CD8-positive, alpha-beta memory T cell (primary cell): ENCODE measurements around the gene GPER1. TPM values are rescaled to one million over a fixed set of nuclear protein-coding genes. Genes with fewer than 3 reads are reported as not detected.
A peak's percentile ranks its signal among the peaks of the same experiment; 100 is the strongest.

Experiments
- CTCF ChIA-PET: fragments of 350-600 bp; sonication (Branson Sonifier 250); formaldehyde crosslinking; loops from one replicate; lab custom pipeline; 2021; ENCODE audit warnings: antibody characterized with exemption; lab: Charles Lee
- POLR2A ChIA-PET: fragments of 350-600 bp; sonication (Branson Sonifier 250); formaldehyde crosslinking; loops from one replicate; lab custom pipeline; 2021; ENCODE audit warnings: antibody characterized with exemption; lab: Charles Lee
- DNase-seq, 5 donors: peaks; one replicate each; pipeline versions ENCODE4 v3.0.0 to v3.0.0-alpha.2; 2020 to 2022; ENCODE audit warnings: mixed read lengths in 1 of 5
- H3K27ac ChIP-seq: one replicate; pipeline ENCODE4 v1.7.0; 2013; ENCODE audit warnings: low read depth, mild to moderate bottlenecking, low read length, moderate library complexity
- H3K27me3 ChIP-seq: 2 replicates; pipeline ENCODE4 v1.7.0; 2013; ENCODE audit warnings: low read length, mild to moderate bottlenecking; ENCODE audit not compliant: insufficient read depth, poor library complexity, severe bottlenecking
- H3K36me3 ChIP-seq: 2 replicates; pipeline ENCODE4 v1.7.0; 2013; ENCODE audit warnings: mild to moderate bottlenecking, low read length, moderate library complexity; ENCODE audit not compliant: insufficient read depth
- H3K4me1 ChIP-seq: 2 replicates; pipeline ENCODE4 v1.7.0; 2013; ENCODE audit warnings: mild to moderate bottlenecking, low read length, moderate library complexity; ENCODE audit not compliant: insufficient read depth
- H3K4me3 ChIP-seq: 2 replicates; pipeline ENCODE4 v1.7.0; 2013; ENCODE audit warnings: mild to moderate bottlenecking, low read length
- H3K9me3 ChIP-seq: 2 replicates; pipeline ENCODE4 v1.7.0; 2013; ENCODE audit warnings: mild to moderate bottlenecking, low read length
- H3K27ac Mint-ChIP-seq, 8 donors: one replicate each; pipeline ENCODE4 v1.8.0; 2020 to 2021; ENCODE audit warnings: mixed read lengths in 8 of 8, mild to moderate bottlenecking in 6 of 8, inconsistent platforms in 3 of 8, moderate library complexity in 3 of 8
- H3K27me3 Mint-ChIP-seq, 2 donors: one replicate each; pipeline ENCODE4 v1.8.0; 2020 to 2021; ENCODE audit warnings: mixed read lengths in 2 of 2, mild to moderate bottlenecking in 1 of 2, moderate library complexity in 1 of 2
- H3K36me3 Mint-ChIP-seq, 3 donors: one replicate each; pipeline ENCODE4 v1.8.0; 2020 to 2021; ENCODE audit warnings: mixed read lengths in 3 of 3, inconsistent platforms in 1 of 3, mild to moderate bottlenecking in 1 of 3
- H3K4me1 Mint-ChIP-seq, 3 donors: one replicate each; pipeline ENCODE4 v1.8.0; 2020 to 2021; ENCODE audit warnings: mixed read lengths in 3 of 3, inconsistent platforms in 1 of 3, mild to moderate bottlenecking in 1 of 3
- H3K4me3 Mint-ChIP-seq, 7 donors: one replicate each; pipeline ENCODE4 v1.8.0; 2020 to 2021; ENCODE audit warnings: mixed read lengths in 7 of 7, mild to moderate bottlenecking in 6 of 7, moderate library complexity in 4 of 7, inconsistent platforms in 2 of 7
- H3K9me3 Mint-ChIP-seq, 5 donors: one replicate each; pipeline ENCODE4 v1.8.0; 2020 to 2022; ENCODE audit warnings: mixed read lengths in 5 of 5, mild to moderate bottlenecking in 3 of 5, moderate library complexity in 2 of 5, inconsistent platforms in 1 of 5
- polyA plus RNA-seq: library from polyadenylated mRNA; unstranded; fragments of 300-500 nt; fragmentation: Illumina TruSeq; gene quantifications from one replicate; pipeline ENCODE4 v1.2.3, GENCODE V29; 2021
- total RNA-seq, 2 experiments: library from RNA; stranded (reverse); gene quantifications; one replicate each; pipeline ENCODE4 v1.2.3, GENCODE V29; 2021

GPER1 gene
- total and polyA plus RNA-seq, 3 experiments from 2014 or later = 0.17 TPM; not detected in 2

- POLR2A ChIA-PET = no interaction called here
- Mint-ChIP-seq H3K4me1 (no peaks in the 10 kb centered on the region), H3K27me3 (no peaks in the 10 kb centered on the region), H3K4me3 (no peak overlapping the region), H3K9me3 (no peaks in the 10 kb centered on the region), H3K27ac (no peak overlapping the region), H3K36me3 (peaks cover 0 to 1% (median 0%) of the 10 kb centered on the region in 3 donors)
- Histone ChIP-seq H3K4me1 (no peaks in the 10 kb centered on the region), H3K9me3 (no peaks in the 10 kb centered on the region), H3K27ac (no peak overlapping the region), H3K4me3 (no peak overlapping the region), H3K36me3 (no peaks in the 10 kb centered on the region), H3K27me3 (no peaks in the 10 kb centered on the region)
- CTCF ChIA-PET = interaction anchor here (1.5 kb wide), 1 partner anchor 88 kb away, joined by 3 read pairs; no protein-coding TSS in a partner anchor
- no peak for DNase-seq
Observed at GRCh38 chr7:1081336-1081735, 6.6 kb upstream of the GPER1 start.

DNA sequence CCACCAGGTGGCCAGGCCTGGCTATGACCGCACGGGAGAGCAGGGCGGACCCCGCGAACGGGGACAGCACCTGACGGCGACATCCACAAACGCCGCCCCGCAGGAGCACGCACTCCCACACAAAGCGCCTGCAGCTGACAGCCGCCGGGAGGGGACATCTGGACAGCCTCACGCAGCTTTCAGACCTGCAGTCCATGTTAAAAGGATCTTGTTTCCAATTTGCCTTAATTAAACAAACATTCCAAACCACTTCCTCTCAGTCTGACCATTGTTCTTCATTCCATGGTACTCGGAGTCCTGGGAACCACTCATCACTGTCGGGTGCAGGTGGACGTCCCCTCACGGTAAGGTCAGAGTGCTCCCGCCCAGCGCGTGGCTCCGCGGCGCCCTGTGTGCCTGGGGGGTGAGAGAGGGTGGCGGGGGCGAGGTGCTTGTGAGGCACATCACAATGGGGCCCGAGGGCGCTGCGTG lies 5.9 kb upstream of the GPER1 start:
- Histone ChIP-seq H3K9me3 (no peaks in the 10 kb centered on the region), H3K36me3 (no peaks in the 10 kb centered on the region), H3K4me3 (no peak overlapping the region), H3K27ac (no peak overlapping the region), H3K27me3 (no peaks in the 10 kb centered on the region), H3K4me1 (peaks cover 5% of the 10 kb centered on the region)
- POLR2A ChIA-PET = no interaction called here
- H3K4me3 Mint-ChIP-seq = no peak overlapping the region
- H3K27ac Mint-ChIP-seq = no peak overlapping the region
- H3K9me3 Mint-ChIP-seq = no peaks in the 10 kb centered on the region
- H3K4me1 Mint-ChIP-seq = peaks cover under 1 to 5% (median 2%) of the 10 kb centered on the region in 3 donors
- DNase-seq = no peak
- no peaks in the 10 kb centered on the region for H3K27me3 Mint-ChIP-seq
- peaks cover 0 to 1% (median 0%) of the 10 kb centered on the region in 3 donors for H3K36me3 Mint-ChIP-seq
- CTCF ChIA-PET = interaction anchor here (2.4 kb wide), 1 partner anchor 89 kb away, joined by 6 read pairs; no protein-coding TSS in a partner anchor

DNA sequence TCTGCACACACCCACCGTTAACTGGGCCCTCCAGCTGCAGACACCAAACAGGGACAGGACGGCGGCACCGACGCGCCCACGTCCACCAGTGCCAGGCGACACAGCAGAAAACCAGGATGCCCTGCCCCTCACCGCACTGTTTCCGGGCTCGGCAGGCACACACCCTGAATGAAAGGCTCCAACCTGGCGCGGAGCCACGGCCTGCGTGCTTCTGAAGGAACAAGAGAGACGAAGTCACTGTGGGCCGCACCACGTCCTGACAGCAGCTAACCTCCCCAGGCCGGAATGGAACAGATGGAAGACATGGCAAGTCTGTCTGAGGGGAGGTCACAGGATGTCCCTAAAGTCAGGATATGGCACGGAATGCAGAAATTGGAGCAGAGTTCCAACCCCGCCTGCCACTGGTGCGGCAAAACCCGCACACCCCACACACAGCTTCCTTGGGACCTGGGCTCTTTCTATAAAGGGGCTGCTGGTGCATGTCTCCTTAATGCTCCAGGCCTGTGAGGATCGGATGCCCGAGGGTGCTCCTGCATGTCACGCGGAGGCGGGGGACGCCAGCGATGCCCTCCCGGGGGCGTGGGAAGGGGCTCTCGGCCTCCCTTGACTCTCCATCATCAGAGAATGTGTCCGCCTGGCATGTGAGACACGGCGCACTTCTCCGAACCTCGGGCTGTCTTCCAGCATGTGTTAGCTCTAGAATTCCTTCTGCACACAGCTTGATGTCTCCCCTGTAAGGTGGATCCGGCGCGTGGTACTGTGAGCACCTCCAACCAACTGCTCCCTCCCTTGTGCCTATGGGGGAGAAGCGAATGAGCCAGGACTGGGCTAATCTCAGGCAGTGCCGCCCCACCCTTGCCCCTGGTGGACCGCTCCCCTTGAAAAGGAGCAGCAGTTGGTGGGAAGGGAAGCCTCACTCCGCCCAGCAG lies 3.9 kb upstream of the GPER1 start:
- peaks cover 11% of the 10 kb centered on the region for H3K4me1 ChIP-seq
- no peak overlapping the region for H3K27ac ChIP-seq
- DNase-seq = no peak

GRCh38 chr7:1085266-1085665 lies 2.6 kb upstream of the GPER1 start:
- peaks cover 0 to 1% (median 0%) of the 10 kb centered on the region in 3 donors for H3K36me3 Mint-ChIP-seq
- DNase-seq = no peak
- H3K27ac Mint-ChIP-seq = no peak overlapping the region
- Histone ChIP-seq H3K9me3 (no peaks in the 10 kb centered on the region), H3K27me3 (no peaks in the 10 kb centered on the region), H3K4me3 (no peak overlapping the region), H3K27ac (no peak overlapping the region), H3K4me1 (peaks cover 11% of the 10 kb centered on the region), H3K36me3 (no peaks in the 10 kb centered on the region)
- H3K4me1 Mint-ChIP-seq = peaks cover 6 to 13% (median 7%) of the 10 kb centered on the region in 3 donors
- H3K4me3 Mint-ChIP-seq = no peak overlapping the region
- no peaks in the 10 kb centered on the region for H3K9me3 Mint-ChIP-seq
- H3K27me3 Mint-ChIP-seq = no peaks in the 10 kb centered on the region
- CTCF ChIA-PET = interaction anchor here (1.5 to 4.1 kb wide), 4 partner anchors 11 to 90 kb away, joined by 3 to 26 read pairs (median 11); no protein-coding TSS in a partner anchor
- POLR2A ChIA-PET = interaction anchor here (0.7 kb wide), 1 partner anchor 237 kb away, joined by 3 read pairs; no protein-coding TSS in a partner anchor

More for the DNA sequence above, 3.9 kb upstream of the GPER1 start:
- Mint-ChIP-seq H3K9me3 (no peaks in the 10 kb centered on the region), H3K27me3 (no peaks in the 10 kb centered on the region), H3K4me3 (no peak overlapping the region), H3K4me1 (peaks cover 6 to 13% (median 7%) of the 10 kb centered on the region in 3 donors), H3K27ac (no peak overlapping the region), H3K36me3 (peaks cover 0 to 1% (median 0%) of the 10 kb centered on the region in 3 donors)
- ChIA-PET CTCF (interaction anchor here (1.2 to 4.1 kb wide), 3 partner anchors 18 to 91 kb away, joined by 3 to 26 read pairs (median 6); no protein-coding TSS in a partner anchor), POLR2A (no interaction called here)
- Histone ChIP-seq H3K4me3 (no peak overlapping the region), H3K36me3 (no peaks in the 10 kb centered on the region), H3K27me3 (no peaks in the 10 kb centered on the region), H3K9me3 (no peaks in the 10 kb centered on the region)

- Histone ChIP-seq H3K36me3 (no peaks in the 10 kb centered on the region), H3K4me1 (peaks cover 11% of the 10 kb centered on the region), H3K27ac (no peak overlapping the region), H3K9me3 (no peaks in the 10 kb centered on the region), H3K4me3 (no peak overlapping the region), H3K27me3 (no peaks in the 10 kb centered on the region)
- peaks cover 6 to 13% (median 7%) of the 10 kb centered on the region in 3 donors for H3K4me1 Mint-ChIP-seq
- H3K36me3 Mint-ChIP-seq = peaks cover 0 to 1% (median 0%) of the 10 kb centered on the region in 3 donors
- ChIA-PET CTCF (interaction anchor here (0.6 to 4.1 kb wide), 13 partner anchors 8 to 93 kb away, joined by 3 to 26 read pairs (median 4); partner anchors contain the start of gene ZFAND2A), POLR2A (interaction anchor here (0.7 kb wide), 1 partner anchor 237 kb away, joined by 3 read pairs; no protein-coding TSS in a partner anchor)
- no peaks in the 10 kb centered on the region for H3K9me3 Mint-ChIP-seq
- H3K4me3 Mint-ChIP-seq = no peak overlapping the region
- no peaks in the 10 kb centered on the region for H3K27me3 Mint-ChIP-seq
- H3K27ac Mint-ChIP-seq = no peak overlapping the region
- DNase-seq = no peak
Observed at GRCh38 chr7:1085910-1086421, 1.9 kb upstream of the GPER1 start.

GRCh38 chr7:1086588-1087464 lies 1.1 kb upstream of the GPER1 start:
- no peaks in the 10 kb centered on the region for H3K27me3 ChIP-seq
- peaks cover 0 to 2% (median 0%) of the 10 kb centered on the region in 3 donors for H3K36me3 Mint-ChIP-seq
- peaks cover 6 to 13% (median 7%) of the 10 kb centered on the region in 3 donors for H3K4me1 Mint-ChIP-seq
- DNase-seq = peak; percentile 58 to 78 (median 65)
- H3K9me3 Mint-ChIP-seq = no peaks in the 10 kb centered on the region
- H3K27me3 Mint-ChIP-seq = no peaks in the 10 kb centered on the region
- H3K9me3 ChIP-seq = no peaks in the 10 kb centered on the region
- peak overlapping the region in 6 of 7 donors; percentile 67 to 77 (median 72) for H3K4me3 Mint-ChIP-seq
- H3K27ac ChIP-seq = no peak overlapping the region
- H3K4me3 ChIP-seq = peak overlapping the region; percentile 47
- H3K36me3 ChIP-seq = no peaks in the 10 kb centered on the region
- ChIA-PET POLR2A (no interaction called here), CTCF (interaction anchor here (0.7 to 4.1 kb wide), 12 partner anchors 9 to 94 kb away, joined by 3 to 26 read pairs (median 4); partner anchors contain the start of gene ZFAND2A)
- peaks cover 11% of the 10 kb centered on the region for H3K4me1 ChIP-seq
- H3K27ac Mint-ChIP-seq = peak overlapping the region in 3 of 8 donors; percentile 29 to 56 (median 55)

DNA sequence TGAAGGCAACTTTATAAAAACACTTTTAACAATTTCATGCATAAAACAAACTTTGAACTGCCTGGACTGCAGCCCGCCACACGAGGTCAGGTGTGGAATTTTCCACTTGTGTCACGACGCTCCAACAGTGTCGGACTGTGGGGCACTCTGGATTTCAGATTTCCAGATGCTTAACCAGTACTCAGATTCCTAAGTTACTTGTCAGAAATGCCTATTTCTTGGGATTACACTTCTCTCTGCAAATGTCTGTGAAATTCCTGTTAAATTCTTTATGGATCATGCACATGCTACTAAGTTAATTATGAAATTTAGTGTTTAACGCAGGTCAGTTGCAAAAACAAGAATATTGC lies 473 bp upstream of the GPER1 start:
- DNase-seq = no peak
- H3K27ac ChIP-seq = no peak overlapping the region
- H3K27ac Mint-ChIP-seq = no peak overlapping the region
- H3K9me3 Mint-ChIP-seq = no peaks in the 10 kb centered on the region
- CTCF ChIA-PET = interaction anchor here (4.1 kb wide), 1 partner anchor 88 kb away, joined by 26 read pairs; no protein-coding TSS in a partner anchor
- peak overlapping the region in 3 of 7 donors; percentile 67 to 77 (median 73) for H3K4me3 Mint-ChIP-seq
- no peaks in the 10 kb centered on the region for H3K27me3 ChIP-seq
- H3K4me3 ChIP-seq = peak overlapping the region; percentile 47
- no peaks in the 10 kb centered on the region for H3K36me3 ChIP-seq
- POLR2A ChIA-PET = no interaction called here
- H3K4me1 Mint-ChIP-seq = peaks cover 6 to 13% (median 7%) of the 10 kb centered on the region in 3 donors
- no peaks in the 10 kb centered on the region for H3K27me3 Mint-ChIP-seq
- H3K4me1 ChIP-seq = peaks cover 11% of the 10 kb centered on the region
- no peaks in the 10 kb centered on the region for H3K9me3 ChIP-seq
- H3K36me3 Mint-ChIP-seq = peaks cover 0 to 3% (median 0%) of the 10 kb centered on the region in 3 donors
